Neural progenitor cell (in vitro differentiated cells): ENCODE measurements around the gene TTC38. TPM values are rescaled to one million over a fixed set of nuclear protein-coding genes. Genes with fewer than 3 reads are reported as not detected.

Source experiments
- DNase-seq: peaks from one replicate; pipeline ENCODE4 v3.0.0-alpha.2; 2016; ENCODE audit warnings: low spot score
- H2AFZ ChIP-seq: fragments of 200-600 bp; sonication (generic); replicated peaks from 2 replicates; pipeline ENCODE4 v1.6.1; 2016; ENCODE audit warnings: antibody characterized with exemption
- H3F3A ChIP-seq: fragments of 200-600 bp; sonication (generic); 2 replicates; pipeline ENCODE4 v1.6.1; 2016; ENCODE audit warnings: antibody characterized with exemption, low read depth
- H3K27ac ChIP-seq: fragments of 200-600 bp; sonication (generic); 2 replicates; pipeline ENCODE4 v1.5.1; 2016; ENCODE audit warnings: mild to moderate bottlenecking
- H3K27me3 ChIP-seq: fragments of 200-600 bp; sonication (generic); 2 replicates; pipeline ENCODE4 v1.6.1; 2016; ENCODE audit warnings: mild to moderate bottlenecking, moderate library complexity
- H3K36me3 ChIP-seq: fragments of 200-600 bp; sonication (generic); 2 replicates; pipeline ENCODE4 v1.5.1; 2016
- H3K4me1 ChIP-seq: fragments of 200-600 bp; sonication (generic); 2 replicates; pipeline ENCODE4 v1.6.1; 2016; ENCODE audit warnings: mixed run types
- H3K4me2 ChIP-seq: fragments of 200-600 bp; sonication (generic); 2 replicates; pipeline ENCODE4 v1.6.1; 2016
- H3K4me3 ChIP-seq: fragments of 200-600 bp; sonication (generic); 2 replicates; pipeline ENCODE4 v1.5.1; 2016
- H3K79me2 ChIP-seq: fragments of 200-600 bp; sonication (generic); 2 replicates; pipeline ENCODE4 v1.6.1; 2016; ENCODE audit warnings: low read depth
- H3K9ac ChIP-seq: fragments of 200-600 bp; sonication (generic); 2 replicates; pipeline ENCODE4 v1.6.1; 2016
- H3K9me3 ChIP-seq: fragments of 200-600 bp; sonication (generic); 2 replicates; pipeline ENCODE4 v1.5.1; 2016; ENCODE audit warnings: low read depth
- H4K20me1 ChIP-seq: fragments of 200-600 bp; sonication (generic); 2 replicates; pipeline ENCODE4 v1.6.1; 2016; ENCODE audit warnings: low read depth
- H3K27ac Mint-ChIP-seq: 3 replicates; pipeline ENCODE4 v1.8.0; 2021; ENCODE audit warnings: mixed read lengths
- H3K27me3 Mint-ChIP-seq: 2 replicates; pipeline ENCODE4 v1.8.0; 2022; ENCODE audit warnings: low read depth, mild to moderate bottlenecking, inconsistent platforms, moderate library complexity, mixed read lengths; ENCODE audit not compliant: insufficient read depth
- H3K36me3 Mint-ChIP-seq: 3 replicates; pipeline ENCODE4 v1.8.0; 2021; ENCODE audit warnings: mixed read lengths
- H3K4me1 Mint-ChIP-seq: 3 replicates; pipeline ENCODE4 v1.8.0; 2021; ENCODE audit warnings: mixed read lengths
- H3K4me3 Mint-ChIP-seq: 3 replicates; pipeline ENCODE4 v1.8.0; 2021; ENCODE audit warnings: mild to moderate bottlenecking, moderate library complexity, mixed read lengths
- H3K9me3 Mint-ChIP-seq: 3 replicates; pipeline ENCODE4 v1.8.0; 2020; ENCODE audit warnings: mixed read lengths
- EZH2 ChIP-seq: fragments of 200-600 bp; sonication (generic); IDR thresholded peaks from 2 replicates; pipeline ENCODE4 v1.6.1; 2017; ENCODE audit warnings: antibody characterized with exemption, mild to moderate bottlenecking, moderate library complexity
- EZH2phosphoT487 ChIP-seq: fragments of 200-600 bp; sonication (generic); IDR thresholded peaks from 2 replicates; pipeline ENCODE4 v1.6.1; 2017; ENCODE audit warnings: antibody characterized with exemption
- total RNA-seq: library from RNA; depleted of rRNA; stranded (reverse); fragments of >200 nt; gene quantifications from 2 replicates; pipeline ENCODE4 v1.2.3, GENCODE V29; 2015; ENCODE audit warnings: low replicate concordance
- TF ChIP-seq, protein P1 (sequence below): fragments of 200-600 bp; sonication (generic); IDR thresholded peaks from 2 replicates; pipeline ENCODE4 v1.5.1; 2017; ENCODE audit warnings: antibody characterized with exemption, mild to moderate bottlenecking

The TTC38 gene
- total RNA-seq, 1 donor from 2014 or later: 41.0 TPM

- Histone ChIP-seq H3K9me3 (no peaks in the 10 kb centered on the region), H2AFZ (no peak overlapping the region), H3K79me2 (no peaks in the 10 kb centered on the region), H3K27me3 (no peaks in the 10 kb centered on the region), H3K27ac (no peak overlapping the region), H3F3A (no peaks in the 10 kb centered on the region), H3K4me1 (no peaks in the 10 kb centered on the region), H3K4me2 (no peak overlapping the region), H3K36me3 (no peaks in the 10 kb centered on the region), H3K9ac (no peak overlapping the region), H4K20me1 (no peaks in the 10 kb centered on the region), H3K4me3 (no peak overlapping the region)
- Mint-ChIP-seq H3K36me3 (peaks cover 5% of the 10 kb centered on the region), H3K4me1 (no peaks in the 10 kb centered on the region), H3K27ac (no peak overlapping the region), H3K27me3 (peaks cover 2% of the 10 kb centered on the region), H3K4me3 (no peak overlapping the region), H3K9me3 (no peaks in the 10 kb centered on the region)
- TF ChIP-seq EZH2 (no peak), EZH2phosphoT487 (no peak)
- TF ChIP-seq, protein P1, sequence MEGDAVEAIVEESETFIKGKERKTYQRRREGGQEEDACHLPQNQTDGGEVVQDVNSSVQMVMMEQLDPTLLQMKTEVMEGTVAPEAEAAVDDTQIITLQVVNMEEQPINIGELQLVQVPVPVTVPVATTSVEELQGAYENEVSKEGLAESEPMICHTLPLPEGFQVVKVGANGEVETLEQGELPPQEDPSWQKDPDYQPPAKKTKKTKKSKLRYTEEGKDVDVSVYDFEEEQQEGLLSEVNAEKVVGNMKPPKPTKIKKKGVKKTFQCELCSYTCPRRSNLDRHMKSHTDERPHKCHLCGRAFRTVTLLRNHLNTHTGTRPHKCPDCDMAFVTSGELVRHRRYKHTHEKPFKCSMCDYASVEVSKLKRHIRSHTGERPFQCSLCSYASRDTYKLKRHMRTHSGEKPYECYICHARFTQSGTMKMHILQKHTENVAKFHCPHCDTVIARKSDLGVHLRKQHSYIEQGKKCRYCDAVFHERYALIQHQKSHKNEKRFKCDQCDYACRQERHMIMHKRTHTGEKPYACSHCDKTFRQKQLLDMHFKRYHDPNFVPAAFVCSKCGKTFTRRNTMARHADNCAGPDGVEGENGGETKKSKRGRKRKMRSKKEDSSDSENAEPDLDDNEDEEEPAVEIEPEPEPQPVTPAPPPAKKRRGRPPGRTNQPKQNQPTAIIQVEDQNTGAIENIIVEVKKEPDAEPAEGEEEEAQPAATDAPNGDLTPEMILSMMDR: no peak
- DNase-seq: no peak
These were observed 27.3 kb upstream of the TTC38 start for GRCh38 chr22:46240506-46240905.

DNA sequence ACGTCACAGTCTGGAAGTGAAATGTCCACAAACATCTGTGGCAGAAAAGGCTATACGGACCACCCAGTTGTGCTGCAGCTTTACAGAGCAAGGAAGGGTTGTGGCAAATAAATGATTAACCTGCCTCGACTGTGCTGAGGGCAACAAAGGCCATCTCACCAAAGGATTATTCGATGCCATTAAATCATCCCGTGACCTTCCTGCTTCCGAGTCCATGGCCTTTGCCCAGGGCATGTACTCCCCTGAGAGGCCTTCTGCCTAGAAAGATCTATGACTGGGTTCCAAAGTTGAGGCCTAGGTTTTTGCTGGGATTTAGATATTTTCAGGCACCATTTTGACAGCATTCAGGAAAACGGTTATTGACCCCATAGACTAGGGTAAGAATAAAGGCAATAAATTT, 26.9 kb upstream of the TTC38 start:
- Histone ChIP-seq H2AFZ (no peak overlapping the region), H3F3A (no peaks in the 10 kb centered on the region), H3K36me3 (no peaks in the 10 kb centered on the region), H3K4me2 (no peak overlapping the region), H3K27me3 (no peaks in the 10 kb centered on the region), H3K9ac (no peak overlapping the region), H3K4me3 (no peak overlapping the region), H3K79me2 (no peaks in the 10 kb centered on the region), H4K20me1 (no peaks in the 10 kb centered on the region), H3K27ac (no peak overlapping the region), H3K9me3 (no peaks in the 10 kb centered on the region), H3K4me1 (no peaks in the 10 kb centered on the region)
- H3K4me1 Mint-ChIP-seq: peaks cover 4% of the 10 kb centered on the region
- H3K36me3 Mint-ChIP-seq: peaks cover 7% of the 10 kb centered on the region
- H3K27ac Mint-ChIP-seq: no peak overlapping the region
- peaks cover 2% of the 10 kb centered on the region for H3K27me3 Mint-ChIP-seq
- TF ChIP-seq EZH2: no peak
- no peak for TF ChIP-seq EZH2phosphoT487
- TF ChIP-seq, protein P1: no peak
- no peak for DNase-seq
- no peaks in the 10 kb centered on the region for H3K9me3 Mint-ChIP-seq
- H3K4me3 Mint-ChIP-seq: no peak overlapping the region

DNA sequence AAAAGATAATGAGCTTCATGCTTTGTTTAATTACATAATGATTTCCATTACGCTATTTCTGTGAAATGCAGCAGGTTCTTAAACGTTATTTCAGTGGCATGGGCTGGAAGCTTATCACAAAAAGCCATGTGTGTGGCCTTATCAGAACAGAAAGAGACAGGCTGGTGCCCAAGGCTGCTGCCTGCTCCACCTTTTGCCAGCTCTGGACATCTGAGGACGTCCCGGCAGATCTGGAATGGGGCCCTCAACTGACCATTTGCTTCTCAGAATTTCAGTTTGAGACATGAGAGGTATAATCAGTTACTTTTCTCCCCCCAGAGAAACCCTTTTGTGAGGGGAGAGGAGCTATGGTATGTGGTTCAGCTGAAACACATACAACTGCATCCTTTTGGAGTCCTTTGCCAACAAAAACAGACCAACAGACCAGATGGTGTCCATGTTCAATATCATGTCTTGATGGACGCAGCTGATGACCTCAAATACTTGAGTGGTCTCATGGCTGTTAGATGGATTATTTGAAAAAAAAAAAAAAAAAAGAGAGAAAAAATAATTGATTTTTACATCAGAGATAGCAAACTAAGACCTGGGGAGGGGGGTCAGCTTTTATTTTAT, 26.3 kb upstream of the TTC38 start:
- no peak overlapping the region for H2AFZ ChIP-seq
- Mint-ChIP-seq H3K4me3 (no peak overlapping the region), H3K4me1 (peaks cover 8% of the 10 kb centered on the region), H3K9me3 (no peaks in the 10 kb centered on the region), H3K27ac (no peak overlapping the region), H3K36me3 (peaks cover 7% of the 10 kb centered on the region), H3K27me3 (peaks cover 2% of the 10 kb centered on the region)
- no peak overlapping the region for H3K27ac ChIP-seq
- no peak overlapping the region for H3K4me2 ChIP-seq
- H3K4me3 ChIP-seq: no peak overlapping the region
- H3K9me3 ChIP-seq: no peaks in the 10 kb centered on the region
- no peaks in the 10 kb centered on the region for H3K36me3 ChIP-seq
- TF ChIP-seq EZH2: no peak
- TF ChIP-seq EZH2phosphoT487: no peak
- TF ChIP-seq, protein P1: no peak
- H3K27me3 ChIP-seq: no peaks in the 10 kb centered on the region
- no peaks in the 10 kb centered on the region for H3F3A ChIP-seq
- no peaks in the 10 kb centered on the region for H3K4me1 ChIP-seq
- no peaks in the 10 kb centered on the region for H3K79me2 ChIP-seq
- H4K20me1 ChIP-seq: no peaks in the 10 kb centered on the region
- no peak overlapping the region for H3K9ac ChIP-seq
- DNase-seq: no peak
